ENCODE data around the gene CDON. TPM values are rescaled to one million over a fixed set of nuclear protein-coding genes. Genes with fewer than 3 reads are reported as not detected.
A peak's percentile ranks its signal among the peaks of the same experiment; 100 is the strongest.
"Not testable (repeated sequence)": the region's sequence is repeated elsewhere in the genome, so short reads cannot be mapped to it uniquely, and the experiment has no call there.

The CDON gene
- total RNA-seq, 5 donors from 2014 or later (not counting 1 experiment from before 2014, with no cell fraction given) = 1.7 to 5.0 (median 2.7) TPM

DNA sequence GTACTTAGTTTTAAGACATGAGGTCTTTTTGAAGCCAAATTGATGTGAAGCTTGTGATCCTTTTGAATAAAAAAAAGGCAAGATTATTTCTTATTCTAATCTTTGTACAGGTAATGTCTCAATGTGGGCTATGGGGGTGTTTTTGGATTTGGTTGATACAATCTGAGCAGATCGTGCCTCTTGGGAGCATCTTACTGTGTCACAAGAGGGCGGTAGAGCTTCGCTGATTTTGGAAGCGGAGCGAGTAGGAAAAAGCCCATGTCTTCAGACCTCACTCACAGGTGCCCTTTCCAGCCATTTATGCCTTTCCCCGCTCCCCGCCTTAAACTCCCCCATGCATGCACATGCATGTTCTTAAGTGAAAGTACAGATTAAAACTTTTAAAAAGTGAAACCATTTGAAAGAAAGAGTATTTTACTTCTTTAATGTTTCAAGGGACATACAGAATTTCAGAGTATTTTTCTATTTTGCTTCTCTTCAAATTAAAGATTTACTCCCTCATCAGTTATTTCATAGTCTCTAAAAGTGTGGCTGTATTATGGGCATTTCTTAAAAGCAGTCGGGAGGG lies 139.6 kb downstream of the CDON start:
- POLR2A ChIA-PET = interaction anchor here in 1 of 2 donors (0.6 to 0.7 kb wide), 2 partner anchors 24 to 368 kb away, joined by 3 to 4 read pairs; no protein-coding TSS in a partner anchor
- WGBS (ENCODE audit: insufficient coverage) = no CpG with 5 or more reads among the region's 8 CpGs

GRCh38 chr11:125922156-125922555 lies 140.5 kb downstream of the CDON start:
- WGBS (ENCODE audit: insufficient coverage) = 87% methylated on average over 2 of the region's 3 CpGs
- Mint-ChIP-seq H3K27ac (no peak overlapping the region), H3K27me3 (peaks cover 16 to 20% of the 10 kb centered on the region in 2 donors), H3K36me3 (no peaks in the 10 kb centered on the region), H3K4me1 (peaks cover 0 to 2% (median 0%) of the 10 kb centered on the region in 3 donors), H3K9me3 (no peaks in the 10 kb centered on the region), H3K4me3 (no peak overlapping the region)
- no peak overlapping the region for H3K4me3 ChIP-seq (ENCODE audit: control insufficient read depth in 1 of 2, extremely low read depth in 1 of 2, low read length in 1 of 2)
- peaks cover 0 to 17% of the 10 kb centered on the region in 2 experiments for H3K27me3 ChIP-seq (replicated peaks in 1 of 2; ENCODE audit: control insufficient read depth in 2 of 2, extremely low read depth in 1 of 2, insufficient read depth in 2 of 2, low read length in 1 of 2)
- H3K9me3 ChIP-seq = no peaks in the 10 kb centered on the region
- ChIA-PET POLR2A (no interaction called here), CTCF (interaction anchor here (0.6 to 2.0 kb wide), 8 partner anchors 19 to 468 kb away, joined by 3 to 12 read pairs (median 4); partner anchors contain the start of gene PUS3 (in 1 of the 2))
- no peaks in the 10 kb centered on the region for H3K36me3 ChIP-seq (ENCODE audit: control insufficient read depth in 2 of 2, extremely low read depth in 1 of 2, insufficient read depth in 1 of 2, low read length in 1 of 2)
- DNase-seq = no peak
- ATAC-seq (replicated peaks in 1 of 4) = no peak
- H3K27ac ChIP-seq (ENCODE audit: low read length) = no peak overlapping the region
- H3K4me1 ChIP-seq (ENCODE audit: control insufficient read depth in 1 of 2, extremely low read depth in 1 of 2, insufficient read depth in 2 of 2, low read length in 2 of 2) = no peaks in the 10 kb centered on the region

More for the DNA sequence above, 139.6 kb downstream of the CDON start:
- DNase-seq = peak in 32 of 35 experiments; percentile 8 to 78 (median 40)
- no peaks in the 10 kb centered on the region for H3K9me3 Mint-ChIP-seq
- Histone ChIP-seq H3K4me3 (ENCODE audit: control insufficient read depth in 1 of 2, extremely low read depth in 1 of 2, low read length in 1 of 2) (no peak overlapping the region), H3K36me3 (ENCODE audit: control insufficient read depth in 2 of 2, extremely low read depth in 1 of 2, insufficient read depth in 1 of 2, low read length in 1 of 2) (no peaks in the 10 kb centered on the region), H3K4me1 (ENCODE audit: control insufficient read depth in 1 of 2, extremely low read depth in 1 of 2, insufficient read depth in 2 of 2, low read length in 2 of 2) (no peaks in the 10 kb centered on the region), H3K27me3 (replicated peaks in 1 of 2; ENCODE audit: control insufficient read depth in 2 of 2, extremely low read depth in 1 of 2, insufficient read depth in 2 of 2, low read length in 1 of 2) (peaks cover 0 to 16% of the 10 kb centered on the region in 2 experiments), H3K27ac (ENCODE audit: low read length) (no peak overlapping the region), H3K9me3 (no peaks in the 10 kb centered on the region)
- CTCF ChIA-PET = interaction anchor here (0.5 to 2.0 kb wide), 5 partner anchors 15 to 366 kb away, joined by 3 to 12 read pairs (median 3); no protein-coding TSS in a partner anchor
- no peaks in the 10 kb centered on the region for H3K36me3 Mint-ChIP-seq
- peaks cover 17 to 20% of the 10 kb centered on the region in 2 donors for H3K27me3 Mint-ChIP-seq
- H3K27ac Mint-ChIP-seq = no peak overlapping the region
- H3K4me1 Mint-ChIP-seq = peaks cover 0 to 2% (median 0%) of the 10 kb centered on the region in 3 donors
- ATAC-seq (replicated peaks in 1 of 4) = peak; percentile 54 to 72 (median 66)
- no peak overlapping the region for H3K4me3 Mint-ChIP-seq

- 20% methylated on average over 1 of the region's 9 CpGs for whole genome bisulfite sequencing (ENCODE audit: insufficient coverage)
- no peaks in the 10 kb centered on the region for H3K9me3 ChIP-seq
- peaks cover 0 to 18% of the 10 kb centered on the region in 2 experiments for H3K27me3 ChIP-seq (replicated peaks in 1 of 2; ENCODE audit: control insufficient read depth in 2 of 2, extremely low read depth in 1 of 2, insufficient read depth in 2 of 2, low read length in 1 of 2)
- H3K4me1 ChIP-seq (ENCODE audit: control insufficient read depth in 1 of 2, extremely low read depth in 1 of 2, insufficient read depth in 2 of 2, low read length in 2 of 2) = no peaks in the 10 kb centered on the region
- H3K27ac Mint-ChIP-seq = no peak overlapping the region
- H3K36me3 ChIP-seq (ENCODE audit: control insufficient read depth in 2 of 2, extremely low read depth in 1 of 2, insufficient read depth in 1 of 2, low read length in 1 of 2) = no peaks in the 10 kb centered on the region
- no peaks in the 10 kb centered on the region for H3K9me3 Mint-ChIP-seq
- H3K27ac ChIP-seq (ENCODE audit: low read length) = no peak overlapping the region
- H3K4me3 Mint-ChIP-seq = no peak overlapping the region
- H3K4me3 ChIP-seq (ENCODE audit: control insufficient read depth in 1 of 2, extremely low read depth in 1 of 2, low read length in 1 of 2) = no peak overlapping the region
- H3K4me1 Mint-ChIP-seq = peaks cover 0 to 2% (median 0%) of the 10 kb centered on the region in 3 donors
- no peaks in the 10 kb centered on the region for H3K36me3 Mint-ChIP-seq
- no peak for ATAC-seq (replicated peaks in 1 of 4)
- no peak for DNase-seq
- peaks cover 14 to 23% of the 10 kb centered on the region in 2 donors for H3K27me3 Mint-ChIP-seq
- POLR2A ChIA-PET = no interaction called here
- CTCF ChIA-PET = interaction anchor here in 1 of 2 donors (0.6 to 1.6 kb wide), 6 partner anchors 18 to 273 kb away, joined by 3 to 4 read pairs (median 3); partner anchors contain the start of gene PUS3
Measured at GRCh38 chr11:125921042-125921441, 141.6 kb downstream of the CDON start.

GRCh38 chr11:125918140-125918840 lies 144.4 kb downstream of the CDON start:
- WGBS (ENCODE audit: insufficient coverage) = 79% methylated on average over 9 of the region's 13 CpGs
- Histone ChIP-seq H3K4me1 (ENCODE audit: control insufficient read depth in 1 of 2, extremely low read depth in 1 of 2, insufficient read depth in 2 of 2, low read length in 2 of 2) (no peaks in the 10 kb centered on the region), H3K36me3 (ENCODE audit: control insufficient read depth in 2 of 2, extremely low read depth in 1 of 2, insufficient read depth in 1 of 2, low read length in 1 of 2) (no peaks in the 10 kb centered on the region), H3K27ac (ENCODE audit: low read length) (no peak overlapping the region), H3K27me3 (replicated peaks in 1 of 2; ENCODE audit: control insufficient read depth in 2 of 2, extremely low read depth in 1 of 2, insufficient read depth in 2 of 2, low read length in 1 of 2) (peaks cover 0 to 25% of the 10 kb centered on the region in 2 experiments), H3K9me3 (no peaks in the 10 kb centered on the region), H3K4me3 (ENCODE audit: control insufficient read depth in 1 of 2, extremely low read depth in 1 of 2, low read length in 1 of 2) (no peak overlapping the region)
- DNase-seq (no peak), ATAC-seq (replicated peaks in 1 of 4) (no peak)
- H3K27ac Mint-ChIP-seq = no peak overlapping the region
- ChIA-PET POLR2A (interaction anchor here in 1 of 2 donors (0.6 kb wide), 1 partner anchor 31 kb away, joined by 3 read pairs; the partner anchor contains the start of gene HYLS1), CTCF (interaction anchor here in 1 of 2 donors (0.5 kb wide), 1 partner anchor 270 kb away, joined by 3 read pairs; no protein-coding TSS in a partner anchor)
- peaks cover 20 to 27% of the 10 kb centered on the region in 2 donors for H3K27me3 Mint-ChIP-seq
- H3K4me1 Mint-ChIP-seq = peaks cover 0 to 2% (median 0%) of the 10 kb centered on the region in 3 donors
- H3K36me3 Mint-ChIP-seq = no peaks in the 10 kb centered on the region
- H3K9me3 Mint-ChIP-seq = no peaks in the 10 kb centered on the region
- no peak overlapping the region for H3K4me3 Mint-ChIP-seq

DNA sequence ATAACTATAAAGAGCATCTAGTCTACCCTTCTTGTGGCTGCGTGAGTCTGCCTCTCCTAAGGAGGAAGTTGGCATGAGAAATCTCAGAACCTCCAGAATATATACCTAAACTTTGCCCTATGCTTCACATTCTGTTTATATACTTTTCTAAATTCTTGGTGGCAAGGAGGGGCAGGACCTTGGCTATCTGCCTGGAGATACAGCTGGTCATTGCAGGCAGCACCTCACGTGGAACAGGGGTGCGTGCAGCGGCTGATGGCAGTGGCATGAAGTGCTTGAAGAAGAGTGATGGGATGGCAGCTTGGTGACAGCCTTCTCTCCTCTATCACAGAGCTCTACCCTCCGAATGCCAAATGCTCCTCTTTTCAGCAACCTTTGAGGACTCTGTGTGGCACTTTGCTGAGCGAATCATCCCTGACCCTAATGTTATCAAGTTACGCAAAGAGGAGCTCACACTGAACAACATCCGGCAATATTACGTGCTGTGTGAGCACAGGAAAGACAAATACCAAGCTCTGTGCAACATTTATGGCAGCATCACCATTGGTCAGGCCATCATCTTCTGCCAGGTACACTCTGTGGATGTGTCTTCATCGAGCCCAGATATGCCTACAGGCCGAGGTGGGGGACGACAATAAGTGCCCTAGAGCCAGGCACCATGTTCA lies 145.9 kb downstream of the CDON start:
- Histone ChIP-seq H3K4me1 (ENCODE audit: control insufficient read depth in 1 of 2, extremely low read depth in 1 of 2, insufficient read depth in 2 of 2, low read length in 2 of 2) (no peaks in the 10 kb centered on the region), H3K9me3 (no peaks in the 10 kb centered on the region), H3K27ac (ENCODE audit: low read length) (no peak overlapping the region), H3K27me3 (replicated peaks in 1 of 2; ENCODE audit: control insufficient read depth in 2 of 2, extremely low read depth in 1 of 2, insufficient read depth in 2 of 2, low read length in 1 of 2) (peaks cover 0 to 23% of the 10 kb centered on the region in 2 experiments), H3K4me3 (ENCODE audit: control insufficient read depth in 1 of 2, extremely low read depth in 1 of 2, low read length in 1 of 2) (no peak overlapping the region), H3K36me3 (ENCODE audit: control insufficient read depth in 2 of 2, extremely low read depth in 1 of 2, insufficient read depth in 1 of 2, low read length in 1 of 2) (no peaks in the 10 kb centered on the region)
- 81% methylated on average over 8 of the region's 12 CpGs for WGBS (ENCODE audit: insufficient coverage)
- H3K4me3 Mint-ChIP-seq = no peak overlapping the region
- no peaks in the 10 kb centered on the region for H3K36me3 Mint-ChIP-seq
- ATAC-seq (replicated peaks in 1 of 4) (no peak), DNase-seq (no peak)
- H3K4me1 Mint-ChIP-seq = no peaks in the 10 kb centered on the region
- peaks cover 28 to 36% of the 10 kb centered on the region in 2 donors for H3K27me3 Mint-ChIP-seq
- H3K27ac Mint-ChIP-seq = no peak overlapping the region
- ChIA-PET CTCF (no interaction called here), POLR2A (no interaction called here)
- H3K9me3 Mint-ChIP-seq = no peaks in the 10 kb centered on the region

GRCh38 chr11:125914601-125915000 lies 148.1 kb downstream of the CDON start:
- H3K36me3 ChIP-seq (ENCODE audit: control insufficient read depth in 2 of 2, extremely low read depth in 1 of 2, insufficient read depth in 1 of 2, low read length in 1 of 2); H3K9me3 ChIP-seq; H3K4me1 Mint-ChIP-seq; H3K27ac Mint-ChIP-seq; POLR2A ChIA-PET; H3K36me3 Mint-ChIP-seq; H3K4me3 ChIP-seq (ENCODE audit: control insufficient read depth in 1 of 2, extremely low read depth in 1 of 2, low read length in 1 of 2); H3K27ac ChIP-seq (ENCODE audit: low read length); H3K4me1 ChIP-seq (ENCODE audit: control insufficient read depth in 1 of 2, extremely low read depth in 1 of 2, insufficient read depth in 2 of 2, low read length in 2 of 2); DNase-seq; H3K4me3 Mint-ChIP-seq; H3K9me3 Mint-ChIP-seq; CTCF ChIA-PET; ATAC-seq (replicated peaks in 1 of 4): not testable (repeated sequence)
- peaks cover 0 to 17% of the 10 kb centered on the region in 2 experiments for H3K27me3 ChIP-seq (replicated peaks in 1 of 2; ENCODE audit: control insufficient read depth in 2 of 2, extremely low read depth in 1 of 2, insufficient read depth in 2 of 2, low read length in 1 of 2)
- whole genome bisulfite sequencing (ENCODE audit: insufficient coverage) = 96% methylated on average over 2 of the region's 3 CpGs
- H3K27me3 Mint-ChIP-seq = peaks cover 42 to 44% of the 10 kb centered on the region in 2 donors

All from T-cell (primary cell).